Panc1 (cell line): ENCODE data around the gene KDF1.

Source experiments
- POLR2AphosphoS5 ChIP-seq: IDR thresholded peaks from 2 replicates; pipeline ENCODE4 v1.6.1; 2012; ENCODE audit warnings: mild to moderate bottlenecking, low read depth, low read length, moderate library complexity
- SIN3A ChIP-seq: IDR thresholded peaks from 2 replicates; pipeline ENCODE4 v1.6.1; 2012; ENCODE audit warnings: low read depth, mild to moderate bottlenecking, low read length, moderate library complexity, borderline replicate concordance; ENCODE audit not compliant: insufficient read depth
- TCF7L2 ChIP-seq: IDR thresholded peaks from 2 replicates; pipeline ENCODE4 v1.6.1; 2011; ENCODE audit warnings: mild to moderate bottlenecking, low read depth, low read length, inconsistent platforms
- TF ChIP-seq, protein P1 (sequence below), 2 experiments: IDR thresholded peaks; 2 replicates each; pipeline ENCODE4 v1.6.1; 2011 to 2012; ENCODE audit warnings: low read depth in 2 of 2, control low read depth in 1 of 2, low read length in 1 of 2, mild to moderate bottlenecking in 1 of 2, moderate library complexity in 1 of 2; ENCODE audit not compliant: insufficient read depth in 1 of 2
- TF ChIP-seq, protein P2 (sequence below): fragments of 450-650 bp; IDR thresholded peaks from 2 replicates; pipeline ENCODE4 v1.5.1; 2017; ENCODE audit warnings: mild to moderate bottlenecking

GRCh38 chr1:26972390-26972789 lies 12.1 kb upstream of the KDF1 start:
- TF ChIP-seq, protein P1, sequence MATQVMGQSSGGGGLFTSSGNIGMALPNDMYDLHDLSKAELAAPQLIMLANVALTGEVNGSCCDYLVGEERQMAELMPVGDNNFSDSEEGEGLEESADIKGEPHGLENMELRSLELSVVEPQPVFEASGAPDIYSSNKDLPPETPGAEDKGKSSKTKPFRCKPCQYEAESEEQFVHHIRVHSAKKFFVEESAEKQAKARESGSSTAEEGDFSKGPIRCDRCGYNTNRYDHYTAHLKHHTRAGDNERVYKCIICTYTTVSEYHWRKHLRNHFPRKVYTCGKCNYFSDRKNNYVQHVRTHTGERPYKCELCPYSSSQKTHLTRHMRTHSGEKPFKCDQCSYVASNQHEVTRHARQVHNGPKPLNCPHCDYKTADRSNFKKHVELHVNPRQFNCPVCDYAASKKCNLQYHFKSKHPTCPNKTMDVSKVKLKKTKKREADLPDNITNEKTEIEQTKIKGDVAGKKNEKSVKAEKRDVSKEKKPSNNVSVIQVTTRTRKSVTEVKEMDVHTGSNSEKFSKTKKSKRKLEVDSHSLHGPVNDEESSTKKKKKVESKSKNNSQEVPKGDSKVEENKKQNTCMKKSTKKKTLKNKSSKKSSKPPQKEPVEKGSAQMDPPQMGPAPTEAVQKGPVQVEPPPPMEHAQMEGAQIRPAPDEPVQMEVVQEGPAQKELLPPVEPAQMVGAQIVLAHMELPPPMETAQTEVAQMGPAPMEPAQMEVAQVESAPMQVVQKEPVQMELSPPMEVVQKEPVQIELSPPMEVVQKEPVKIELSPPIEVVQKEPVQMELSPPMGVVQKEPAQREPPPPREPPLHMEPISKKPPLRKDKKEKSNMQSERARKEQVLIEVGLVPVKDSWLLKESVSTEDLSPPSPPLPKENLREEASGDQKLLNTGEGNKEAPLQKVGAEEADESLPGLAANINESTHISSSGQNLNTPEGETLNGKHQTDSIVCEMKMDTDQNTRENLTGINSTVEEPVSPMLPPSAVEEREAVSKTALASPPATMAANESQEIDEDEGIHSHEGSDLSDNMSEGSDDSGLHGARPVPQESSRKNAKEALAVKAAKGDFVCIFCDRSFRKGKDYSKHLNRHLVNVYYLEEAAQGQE (IDR thresholded peaks at IDR 0.05; ENCODE audit: insufficient read depth in 1 of 2, low read depth in 2 of 2, low read length in 1 of 2), result no peak
- TF ChIP-seq, protein P2, sequence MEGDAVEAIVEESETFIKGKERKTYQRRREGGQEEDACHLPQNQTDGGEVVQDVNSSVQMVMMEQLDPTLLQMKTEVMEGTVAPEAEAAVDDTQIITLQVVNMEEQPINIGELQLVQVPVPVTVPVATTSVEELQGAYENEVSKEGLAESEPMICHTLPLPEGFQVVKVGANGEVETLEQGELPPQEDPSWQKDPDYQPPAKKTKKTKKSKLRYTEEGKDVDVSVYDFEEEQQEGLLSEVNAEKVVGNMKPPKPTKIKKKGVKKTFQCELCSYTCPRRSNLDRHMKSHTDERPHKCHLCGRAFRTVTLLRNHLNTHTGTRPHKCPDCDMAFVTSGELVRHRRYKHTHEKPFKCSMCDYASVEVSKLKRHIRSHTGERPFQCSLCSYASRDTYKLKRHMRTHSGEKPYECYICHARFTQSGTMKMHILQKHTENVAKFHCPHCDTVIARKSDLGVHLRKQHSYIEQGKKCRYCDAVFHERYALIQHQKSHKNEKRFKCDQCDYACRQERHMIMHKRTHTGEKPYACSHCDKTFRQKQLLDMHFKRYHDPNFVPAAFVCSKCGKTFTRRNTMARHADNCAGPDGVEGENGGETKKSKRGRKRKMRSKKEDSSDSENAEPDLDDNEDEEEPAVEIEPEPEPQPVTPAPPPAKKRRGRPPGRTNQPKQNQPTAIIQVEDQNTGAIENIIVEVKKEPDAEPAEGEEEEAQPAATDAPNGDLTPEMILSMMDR, result no peak
- TF ChIP-seq POLR2AphosphoS5, result no peak
- no peak for TF ChIP-seq SIN3A
- TF ChIP-seq TCF7L2, result no peak
